CD4-positive, alpha-beta T cell treated with Interleukin-15 for 1 hour (primary cell): ENCODE data around the gene ARPC2.
A peak's percentile ranks its signal among the peaks of the same experiment; 100 is the strongest.

Source experiments
- DNase-seq: peaks from one replicate; pipeline ENCODE4 v3.0.0-alpha.2; 2020

ARPC2 gene

DNA sequence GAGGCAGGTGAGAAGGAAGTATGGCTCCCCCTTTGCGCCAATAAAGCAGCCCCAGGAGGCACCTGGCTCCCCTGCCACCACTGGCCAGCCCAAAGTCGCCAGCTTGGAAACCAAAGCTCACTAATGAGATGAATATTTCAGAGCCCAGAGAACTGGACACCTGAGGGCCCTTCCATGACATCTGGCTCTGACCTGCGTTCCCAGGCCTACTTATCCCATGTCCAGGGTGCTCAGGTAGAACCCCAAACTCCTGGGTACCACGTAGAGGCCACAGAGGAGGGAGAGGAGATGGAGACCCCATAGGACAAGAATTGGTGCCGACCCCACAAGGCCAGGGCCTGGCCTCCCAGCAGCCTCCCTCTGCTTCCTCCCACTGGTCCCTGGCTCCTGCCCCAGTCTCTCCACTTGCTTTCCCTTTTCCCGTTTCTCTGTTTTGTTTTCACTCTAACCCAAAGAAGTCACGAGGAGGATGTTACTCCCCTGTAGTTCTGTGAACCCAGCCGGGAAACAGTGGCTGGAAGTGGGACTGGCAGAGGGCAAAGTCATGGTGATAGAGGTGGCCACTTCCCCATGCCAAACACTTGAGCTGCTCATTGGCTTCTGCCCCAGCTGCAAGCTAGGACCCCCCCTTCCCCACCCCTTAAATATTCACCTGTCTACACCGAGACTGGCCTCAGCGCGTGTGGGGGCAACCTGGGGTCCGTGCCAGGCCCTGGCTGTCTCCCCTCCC, 74.5 kb downstream of the ARPC2 start:
- peak; percentile 50 for DNase-seq

DNA sequence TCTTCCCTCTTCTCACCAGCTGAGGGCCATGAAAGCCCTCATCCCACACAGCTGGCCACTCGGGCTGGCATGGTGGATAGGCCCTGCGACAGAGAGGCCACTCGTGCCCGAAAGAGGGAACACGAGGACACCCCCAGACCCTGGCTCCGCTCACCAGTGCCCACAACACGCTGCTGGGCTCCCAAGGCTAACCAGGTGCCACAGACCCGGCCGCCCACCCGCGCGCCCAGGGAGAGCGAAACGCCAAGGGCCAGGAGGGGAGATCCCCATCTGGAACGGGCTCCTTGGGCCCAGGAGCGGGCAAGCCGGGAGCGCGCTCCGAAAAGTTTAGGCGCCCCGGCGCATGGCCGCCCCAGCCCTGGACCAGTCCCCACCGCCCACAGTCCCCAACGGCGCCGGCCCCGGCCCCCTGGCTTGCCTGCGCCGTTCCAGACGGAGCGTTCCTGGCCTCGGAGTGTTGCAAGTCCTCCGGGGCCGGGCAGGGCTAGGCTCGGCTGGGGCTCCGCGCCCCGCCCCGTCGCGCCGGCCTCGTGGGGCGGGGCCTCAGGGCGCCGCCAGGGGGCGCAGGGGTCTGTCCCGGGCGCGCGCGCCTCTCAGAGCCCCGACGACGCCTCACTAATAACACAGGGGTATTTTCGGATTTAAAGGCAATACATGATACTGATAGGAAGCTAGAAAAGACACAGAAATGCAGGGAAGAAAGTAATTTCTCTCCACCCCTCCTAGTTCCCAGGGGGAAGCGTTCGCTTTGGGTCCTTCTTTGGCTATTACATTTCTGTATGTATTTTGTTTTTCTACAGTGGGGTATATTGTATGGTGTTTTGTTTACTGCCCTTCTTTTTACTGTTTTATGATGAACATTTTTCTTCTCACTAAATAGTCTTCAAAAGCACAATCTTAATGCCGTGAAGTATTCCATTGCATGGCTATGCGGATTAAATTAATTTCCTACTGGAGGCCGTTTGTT, 75.3 kb downstream of the ARPC2 start, which contains the start of gene TMBIM1:
TMBIM1 (minus strand) TSS at position 456 of the 967 bp plus-strand sequence. CDS start 10,362 bp downstream, outside the sequence.
- DNase-seq = peak; percentile 84

DNA sequence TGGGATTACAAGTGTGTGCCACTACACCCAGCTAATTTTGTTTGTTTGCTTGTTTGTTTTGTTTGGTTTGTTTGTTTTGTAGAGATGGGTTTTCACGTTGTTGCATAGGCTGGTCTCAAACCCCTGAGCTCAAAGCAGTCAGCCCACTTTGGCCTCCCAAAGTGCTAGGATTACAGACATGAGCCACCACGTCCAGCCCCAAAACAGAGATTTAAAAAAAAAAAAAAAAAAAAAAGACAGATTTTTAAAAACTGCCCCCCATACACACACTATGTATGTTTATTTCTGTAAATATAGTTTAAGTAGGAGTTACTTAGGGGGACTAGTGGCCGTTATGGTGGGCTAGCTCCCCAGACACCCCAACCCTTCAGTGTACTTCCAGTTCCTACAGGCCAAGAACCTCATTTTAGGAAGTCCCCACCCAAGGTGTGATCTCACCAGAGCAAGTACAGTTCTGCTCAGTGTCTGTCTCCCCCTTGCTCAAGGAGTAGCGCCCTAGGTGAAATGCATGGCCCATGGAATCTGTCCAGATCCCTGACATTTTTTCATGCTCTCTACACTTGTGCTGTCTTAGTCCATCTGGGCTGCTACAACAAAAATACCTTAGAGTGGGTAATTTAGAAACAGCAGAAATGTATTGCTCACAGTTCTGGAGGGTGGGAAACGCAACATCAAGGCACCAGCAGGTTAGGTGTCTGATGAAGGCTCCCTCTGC, 76.9 kb downstream of the ARPC2 start:
- DNase-seq = no peak

DNA sequence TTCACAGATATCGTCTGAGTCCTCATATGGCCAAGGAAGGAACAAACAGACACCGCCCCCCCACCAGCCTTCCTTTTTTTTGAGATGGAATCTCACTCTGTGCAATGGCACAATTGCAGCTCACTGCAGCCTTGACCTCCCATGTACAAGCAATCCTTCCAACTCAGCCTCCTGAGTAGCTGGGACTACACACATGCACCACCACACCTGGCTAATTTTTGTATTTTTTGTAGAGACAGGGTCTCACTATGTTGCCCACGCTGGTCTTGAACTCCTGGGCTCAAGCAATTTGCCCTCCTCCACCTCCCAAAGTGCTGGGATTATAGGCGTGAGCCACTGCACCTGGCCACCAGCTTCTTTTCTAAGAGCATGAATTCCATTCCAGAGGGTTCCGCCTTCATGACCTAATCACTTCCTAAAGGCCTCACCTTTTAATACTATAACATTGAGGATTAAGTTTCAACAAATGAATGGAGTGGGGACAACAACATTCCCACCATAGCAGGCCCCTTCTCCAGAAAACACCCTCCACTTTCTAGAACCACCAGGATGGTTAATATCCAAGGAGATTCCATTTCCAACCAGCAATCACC, 77.5 kb downstream of the ARPC2 start:
- DNase-seq = no peak

DNA sequence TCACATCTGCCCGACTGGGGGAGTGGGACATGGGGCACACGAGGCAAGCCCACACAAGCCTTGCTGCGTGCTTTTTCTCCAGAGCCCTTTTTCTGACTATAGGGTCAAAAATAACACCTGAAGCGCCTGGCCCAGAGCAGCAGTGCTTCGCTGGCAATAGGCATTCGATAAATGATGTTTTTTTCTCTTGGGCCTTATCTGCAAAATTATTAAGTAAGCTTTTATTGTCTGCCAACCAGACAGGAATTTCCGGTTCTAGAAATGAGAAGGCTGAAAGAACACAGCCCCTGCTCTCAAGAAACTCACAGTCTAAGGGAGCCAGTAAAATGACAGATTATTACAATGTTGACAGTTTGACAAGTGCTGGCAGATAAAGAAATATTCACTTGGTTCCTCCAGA, 78.0 kb downstream of the ARPC2 start:
- DNase-seq = no peak

DNA sequence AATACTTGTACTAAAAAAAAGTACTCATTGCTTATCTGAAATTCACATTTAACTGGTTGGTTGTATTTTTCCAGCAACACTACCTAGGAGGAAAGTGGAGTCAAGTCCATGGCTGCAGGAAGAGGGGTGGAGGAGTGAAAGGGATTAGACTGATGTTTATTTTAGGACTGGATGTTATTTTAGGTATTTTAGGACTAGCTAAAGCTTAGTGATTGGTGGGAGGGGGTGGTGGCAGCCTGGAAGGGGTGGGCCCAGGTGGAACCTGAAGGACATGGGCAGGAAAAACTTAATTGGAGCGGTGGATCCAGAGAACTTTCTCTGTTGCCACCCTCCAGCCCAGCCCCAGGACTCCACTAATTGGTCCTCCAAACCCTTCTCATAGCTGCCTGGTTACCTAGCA, 79.2 kb downstream of the ARPC2 start:
- no peak for DNase-seq

DNA sequence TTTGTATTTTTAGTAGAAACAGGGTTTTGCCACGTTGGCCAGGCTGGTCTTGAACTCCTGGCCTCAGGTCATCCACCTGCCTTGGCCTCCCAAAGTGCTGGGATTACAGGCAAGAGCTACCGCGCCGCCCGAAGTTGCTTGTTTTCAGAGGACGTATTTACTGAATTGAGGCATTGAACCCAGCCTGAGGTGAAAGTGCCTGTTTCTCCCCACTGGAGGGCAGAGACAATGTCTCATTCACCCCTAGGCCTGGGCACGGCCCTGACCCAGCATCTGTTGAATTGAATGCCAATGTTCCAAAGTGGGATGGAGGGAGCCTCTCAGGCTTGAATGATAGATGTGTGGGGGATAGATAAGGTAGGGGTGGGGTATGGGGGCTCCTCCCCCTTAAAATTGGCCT, 79.9 kb downstream of the ARPC2 start:
- no peak for DNase-seq

DNA sequence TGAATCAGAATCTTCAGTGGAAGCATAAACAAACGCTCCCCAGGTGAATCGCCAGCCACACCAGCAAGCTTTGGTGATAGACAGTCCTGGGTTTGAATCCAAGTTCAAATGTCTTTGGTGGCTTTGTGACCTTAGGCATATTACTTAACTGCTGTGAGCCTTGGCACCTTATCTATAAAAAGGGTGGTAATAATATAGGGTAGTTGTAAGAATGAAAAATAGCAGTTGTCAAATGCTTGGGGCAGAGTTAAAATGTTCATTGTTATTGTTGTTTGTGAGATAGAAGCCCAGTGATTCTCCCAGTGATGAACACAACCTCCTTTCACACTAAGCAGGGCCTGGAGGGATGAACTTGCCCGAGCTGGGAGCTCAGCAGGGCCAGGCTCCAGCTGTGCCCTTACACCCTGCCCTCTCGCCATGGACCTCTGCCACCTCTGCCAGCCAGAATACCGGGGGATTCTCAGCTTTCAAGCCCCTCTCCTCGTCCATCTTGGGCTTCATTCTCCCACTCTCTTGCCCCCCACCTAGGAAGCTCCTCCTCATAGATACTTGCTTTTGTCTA, 81.4 kb downstream of the ARPC2 start:
- no peak for DNase-seq

DNA sequence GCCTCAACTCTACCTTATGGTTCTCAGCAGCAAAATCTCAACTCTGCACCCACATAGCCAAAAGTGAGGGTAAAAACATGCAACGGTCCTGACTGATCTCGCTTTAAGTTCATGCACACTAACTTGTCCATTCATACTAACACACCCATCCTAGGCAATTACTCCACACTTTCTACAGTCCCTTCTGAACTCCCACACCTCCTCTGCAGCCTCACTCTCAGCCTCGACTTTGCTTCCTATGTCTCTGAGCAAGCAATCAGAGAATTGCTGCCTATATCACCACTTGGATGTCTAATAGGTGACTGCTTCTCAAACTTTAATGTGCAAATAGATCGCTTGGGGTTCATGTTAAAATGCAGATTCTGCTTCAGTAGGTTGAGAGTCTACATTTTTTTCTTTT, 83.2 kb downstream of the ARPC2 start:
- no peak for DNase-seq

DNA sequence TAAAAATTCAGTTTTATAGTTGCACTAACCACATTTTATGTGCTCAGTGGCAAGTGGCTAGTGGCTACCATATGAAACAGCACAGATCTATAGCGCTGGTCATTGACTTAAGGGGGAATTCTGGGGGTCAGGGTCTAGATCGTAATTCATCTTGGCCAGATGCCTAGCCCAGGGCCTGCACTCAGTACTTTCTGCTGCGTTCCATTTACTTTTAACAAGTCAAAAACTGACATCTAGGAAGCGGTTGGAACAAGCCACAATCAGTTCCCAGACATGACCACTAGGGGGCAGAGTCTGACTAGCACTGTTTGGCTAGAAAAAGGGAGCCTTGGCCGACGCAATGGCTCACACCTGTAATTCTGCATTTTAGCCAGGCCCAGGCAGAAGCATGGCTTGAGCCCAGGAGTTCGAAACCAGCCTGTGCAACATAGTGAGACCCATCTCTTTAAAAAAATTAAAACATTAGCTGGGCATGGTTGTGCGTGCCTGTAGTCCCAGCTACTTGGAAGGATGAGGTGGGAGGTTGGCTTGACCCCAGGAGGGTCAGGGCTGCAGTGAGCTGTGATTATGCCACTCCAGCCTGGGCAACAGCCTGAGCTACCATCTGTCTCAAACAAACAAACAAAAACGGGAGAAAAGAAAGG, 84.3 kb downstream of the ARPC2 start:
- DNase-seq = peak; percentile 87
